Right renal pelvis (tissue), 4 donors: ENCODE data around the gene BTBD9. TPM values are rescaled to one million over a fixed set of nuclear protein-coding genes. Genes with fewer than 3 reads are reported as not detected.
"Not testable (repeated sequence)": the region's sequence is repeated elsewhere in the genome, so short reads cannot be mapped to it uniquely, and the experiment has no call there.

ENCODE experiments used
- DNase-seq, 4 donors: peaks; one replicate each; pipeline ENCODE4 v3.0.0-alpha.2; 2013; ENCODE audit warnings: low read depth in 4 of 4, low spot score in 3 of 4, missing footprints in 1 of 4
- polyA plus RNA-seq, 4 donors: library from polyadenylated mRNA; unstranded; fragments of 120-200 nt; gene quantifications; one replicate each; pipeline ENCODE4 v1.2.1, GENCODE V29; 2013; ENCODE audit not compliant: insufficient read length in 4 of 4

The BTBD9 gene
- polyA plus RNA-seq, 4 donors, result 11.9 to 15.6 (median 13.8) TPM

DNA sequence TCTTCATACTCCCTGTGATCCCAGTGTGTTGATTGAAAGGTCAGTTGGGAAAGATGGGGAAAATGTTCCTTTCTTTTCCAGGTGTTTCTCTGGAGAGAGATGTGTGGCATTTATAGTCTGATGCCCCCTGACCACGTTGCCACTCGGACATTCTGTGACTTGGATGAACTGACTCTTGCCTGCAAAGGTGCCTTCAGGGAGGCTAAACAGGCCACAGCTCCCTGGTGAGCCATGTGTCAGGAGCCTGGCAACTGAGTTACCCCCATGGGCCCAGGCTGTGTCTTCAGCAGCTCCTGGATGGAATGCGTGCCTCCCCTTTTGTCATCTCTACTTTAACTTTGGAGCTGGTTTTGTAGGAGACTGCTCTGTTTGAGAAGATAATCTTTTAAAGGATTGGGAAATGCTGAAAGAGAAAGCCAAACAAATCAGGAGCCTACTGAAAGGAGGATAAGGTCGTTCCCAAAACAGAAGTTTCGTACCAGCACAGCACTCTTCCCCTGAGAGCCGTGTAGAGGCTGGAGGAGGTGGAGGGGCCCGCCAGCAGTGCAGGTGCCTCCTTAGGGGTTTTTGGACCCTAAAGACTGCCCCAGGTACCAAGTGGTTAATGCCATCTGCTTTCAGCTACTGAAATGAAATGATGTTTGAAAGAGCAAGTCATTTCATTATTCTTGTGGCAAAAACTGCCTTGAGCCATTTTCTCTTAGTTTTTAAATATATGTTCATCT, 497.4 kb downstream of the BTBD9 start:
- DNase-seq, result no peak

DNA sequence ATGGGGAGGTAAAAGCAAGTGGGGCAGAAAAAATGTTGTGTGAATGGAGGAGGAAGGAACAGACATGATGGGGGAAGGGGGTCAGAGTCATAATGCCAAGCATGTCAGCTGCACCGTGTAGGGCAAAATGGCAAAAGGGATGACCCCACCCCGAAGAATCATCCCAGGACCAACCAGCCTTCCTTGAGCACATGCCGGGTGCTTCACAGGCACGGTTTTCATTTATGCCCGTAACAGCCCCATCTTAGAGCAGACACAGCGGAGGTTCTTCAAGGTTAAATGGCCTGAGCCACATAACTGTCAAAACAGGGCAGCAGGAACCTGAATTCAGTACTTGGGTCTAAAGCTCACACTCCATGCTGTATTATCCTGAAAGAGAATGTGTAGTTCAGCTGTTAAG, 498.0 kb downstream of the BTBD9 start:
- no peak for DNase-seq

DNA sequence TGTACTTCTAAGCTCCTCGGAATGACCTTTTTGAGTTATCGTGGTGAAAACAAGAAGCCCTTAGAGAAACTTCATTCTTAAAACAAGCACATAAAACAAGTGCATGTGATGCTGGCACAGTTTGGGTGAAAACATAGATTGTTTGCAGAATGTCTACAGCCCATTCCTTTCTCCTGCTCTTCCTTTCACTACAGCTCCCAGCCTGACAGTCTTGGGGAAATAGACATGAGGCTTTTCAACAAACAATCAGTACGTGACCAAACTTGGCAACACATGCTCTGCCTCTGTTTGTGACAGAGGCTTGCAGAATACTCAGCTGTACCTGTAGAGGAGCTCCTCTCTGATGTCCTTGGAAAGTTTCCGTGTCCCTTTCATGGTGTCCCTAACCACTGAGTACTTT, 498.6 kb downstream of the BTBD9 start:
- DNase-seq, result no peak

DNA sequence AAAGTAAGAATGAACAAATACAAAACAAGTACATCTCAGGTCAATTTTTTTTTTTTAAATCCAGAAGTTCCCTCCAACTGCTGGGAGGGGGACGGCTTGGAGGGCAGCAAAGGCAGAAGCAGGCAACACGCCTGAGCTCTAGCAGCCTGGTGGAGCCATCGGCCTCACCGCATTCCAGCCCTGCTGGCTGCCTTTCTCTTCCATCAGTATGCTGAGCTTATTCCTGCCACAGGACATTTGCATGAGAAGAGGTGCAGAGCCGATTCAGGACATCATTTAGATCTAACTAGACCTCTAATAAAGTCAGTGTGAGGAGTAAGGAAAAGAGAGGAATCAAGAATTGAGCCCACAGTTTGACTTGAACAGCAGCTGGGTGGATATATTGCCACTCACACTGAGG, 501.4 kb downstream of the BTBD9 start:
- DNase-seq, result no peak

DNA sequence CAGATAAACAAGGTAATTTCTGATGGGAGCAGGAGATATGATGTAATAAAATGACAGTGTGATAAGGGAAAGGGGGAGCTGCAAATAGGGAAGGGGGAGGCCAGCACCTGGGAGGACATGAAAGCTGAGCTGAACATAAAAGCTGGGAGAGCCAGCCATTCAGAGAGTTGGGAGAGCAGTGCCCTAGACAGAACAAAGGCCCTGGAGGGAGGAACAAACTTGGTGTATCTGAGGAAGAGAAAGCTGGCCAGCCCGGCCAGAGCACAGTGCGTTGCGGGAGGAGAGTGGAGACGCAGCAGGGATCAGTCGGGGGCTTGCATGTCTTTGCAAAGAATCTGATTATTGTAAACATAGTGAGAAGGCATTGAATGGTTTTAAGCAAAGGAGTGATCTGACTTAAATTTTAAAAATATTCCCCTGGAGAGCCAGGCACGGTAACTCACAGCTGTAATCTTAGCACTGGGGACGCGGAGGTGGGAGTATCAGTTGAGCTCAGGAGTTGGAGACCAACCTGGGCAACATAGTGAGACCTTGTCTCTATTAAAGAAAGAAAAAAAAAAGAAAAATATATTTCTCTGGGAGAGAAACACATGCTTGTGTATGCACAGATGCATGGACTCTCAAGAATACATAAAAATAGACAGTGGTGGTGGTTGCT, 502.0 kb downstream of the BTBD9 start:
- DNase-seq, result no peak

DNA sequence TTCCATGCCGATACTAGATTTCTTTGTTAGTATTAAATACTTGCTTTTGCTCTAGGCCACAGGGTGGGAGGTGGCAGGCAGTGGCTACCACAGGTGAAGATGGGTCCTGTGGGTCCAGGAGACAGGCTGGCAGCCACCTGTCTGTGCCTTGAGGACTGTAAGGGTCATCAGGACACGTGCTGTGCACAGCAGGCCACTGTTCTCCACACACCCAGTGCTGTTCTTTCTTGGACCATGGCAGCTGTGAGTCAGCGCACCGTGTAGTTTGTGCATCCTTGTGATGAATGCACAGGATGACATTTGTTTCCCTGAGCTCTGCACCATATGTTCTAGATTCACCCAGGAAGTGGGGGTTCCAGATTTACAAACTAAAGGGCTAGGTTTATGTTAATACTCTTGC, 503.2 kb downstream of the BTBD9 start:
- DNase-seq, result no peak

DNA sequence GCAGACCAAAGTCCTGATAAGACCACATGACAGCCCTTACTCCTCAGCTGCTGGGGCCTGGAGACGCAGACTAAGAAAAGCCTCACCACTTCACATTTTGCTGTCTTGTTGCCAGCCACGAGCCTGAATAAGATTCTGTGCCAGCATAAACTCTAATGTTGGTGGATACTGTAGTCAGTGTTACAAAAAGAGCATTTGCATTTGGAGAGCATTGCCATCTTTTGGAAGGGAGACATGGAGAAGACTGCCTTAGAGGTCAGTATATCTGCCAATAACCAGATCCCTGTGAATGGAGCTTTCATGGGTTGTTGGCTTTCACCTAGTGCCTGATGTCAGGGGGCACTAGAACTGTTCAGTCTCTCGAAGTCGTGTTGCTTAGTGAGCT, 505.0 kb downstream of the BTBD9 start:
- no peak for DNase-seq

DNA sequence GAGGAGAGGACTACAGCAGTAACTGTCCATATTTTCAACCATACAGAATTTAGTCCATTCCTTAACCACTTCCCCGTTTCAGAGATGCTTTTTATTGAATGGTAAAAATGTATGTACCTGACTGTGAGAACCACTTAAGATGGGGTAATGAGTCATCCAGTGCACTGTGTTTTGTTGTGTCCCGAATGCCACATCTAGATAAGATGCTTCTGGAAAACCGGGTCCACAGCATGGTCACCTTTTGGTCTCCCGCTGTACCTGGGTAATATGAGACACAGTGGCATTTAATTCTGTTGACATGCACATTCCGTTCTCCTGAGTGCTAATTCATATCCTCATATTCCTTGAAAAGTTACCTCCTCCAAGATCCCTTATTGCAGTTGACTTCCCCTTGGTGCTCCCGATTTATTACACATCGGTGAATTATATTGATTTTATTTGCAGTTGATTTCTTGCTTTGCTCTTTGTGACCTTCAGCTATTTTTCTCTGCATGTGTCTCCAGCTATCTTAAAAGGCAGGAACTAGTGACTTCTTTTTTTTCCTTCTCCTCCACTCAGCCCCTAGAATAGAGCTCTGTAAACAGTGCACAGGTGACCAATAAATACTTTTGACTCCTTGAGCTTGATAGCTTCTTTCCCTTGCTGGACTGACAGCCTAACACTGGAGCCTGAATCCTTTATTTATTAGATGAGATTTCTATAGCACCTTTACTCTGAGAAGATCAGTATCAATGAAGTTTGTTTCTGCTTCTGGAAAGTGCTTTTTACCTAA, 505.6 kb downstream of the BTBD9 start:
- DNase-seq, result no peak

DNA sequence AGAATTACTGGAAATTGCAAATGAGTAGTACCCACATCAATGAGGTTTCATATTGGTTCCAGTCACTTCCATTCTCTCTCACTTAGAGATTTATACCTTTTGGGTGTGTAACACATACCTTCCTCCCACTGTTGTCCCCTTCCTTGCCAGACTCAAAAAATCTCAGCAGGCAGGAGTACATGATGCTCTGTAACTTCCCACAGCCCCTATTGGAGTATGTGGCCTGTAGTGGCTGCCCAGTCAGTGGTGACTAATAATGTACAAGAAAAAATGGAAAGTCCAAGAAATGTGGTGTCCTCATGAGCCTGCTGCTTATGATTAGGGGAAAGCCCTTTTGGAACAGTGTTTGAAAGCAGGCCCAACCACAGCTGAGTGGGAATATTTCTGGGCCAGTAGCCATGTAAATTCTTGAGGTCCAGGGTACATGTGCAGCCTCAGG, 508.2 kb downstream of the BTBD9 start:
- DNase-seq, result no peak

DNA sequence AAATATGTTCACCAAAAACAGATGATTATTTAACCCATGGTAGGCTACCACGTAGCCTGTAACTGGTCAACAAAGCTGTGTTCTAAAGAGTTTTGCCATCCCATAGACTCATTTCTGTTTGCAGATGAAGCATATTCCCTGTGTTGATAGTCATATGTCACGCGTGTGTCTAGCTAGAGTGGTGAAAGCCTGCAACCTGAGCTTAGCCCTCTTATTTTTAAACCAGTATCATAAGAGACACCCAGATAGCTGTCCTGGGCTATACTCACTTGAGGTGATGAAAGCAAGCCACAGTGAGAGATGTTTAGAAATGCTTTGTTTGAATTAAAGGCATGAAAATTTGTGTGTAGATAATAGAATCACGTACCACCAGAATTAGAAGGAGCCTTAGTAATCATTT, 512.4 kb downstream of the BTBD9 start:
- DNase-seq, result no peak

DNA sequence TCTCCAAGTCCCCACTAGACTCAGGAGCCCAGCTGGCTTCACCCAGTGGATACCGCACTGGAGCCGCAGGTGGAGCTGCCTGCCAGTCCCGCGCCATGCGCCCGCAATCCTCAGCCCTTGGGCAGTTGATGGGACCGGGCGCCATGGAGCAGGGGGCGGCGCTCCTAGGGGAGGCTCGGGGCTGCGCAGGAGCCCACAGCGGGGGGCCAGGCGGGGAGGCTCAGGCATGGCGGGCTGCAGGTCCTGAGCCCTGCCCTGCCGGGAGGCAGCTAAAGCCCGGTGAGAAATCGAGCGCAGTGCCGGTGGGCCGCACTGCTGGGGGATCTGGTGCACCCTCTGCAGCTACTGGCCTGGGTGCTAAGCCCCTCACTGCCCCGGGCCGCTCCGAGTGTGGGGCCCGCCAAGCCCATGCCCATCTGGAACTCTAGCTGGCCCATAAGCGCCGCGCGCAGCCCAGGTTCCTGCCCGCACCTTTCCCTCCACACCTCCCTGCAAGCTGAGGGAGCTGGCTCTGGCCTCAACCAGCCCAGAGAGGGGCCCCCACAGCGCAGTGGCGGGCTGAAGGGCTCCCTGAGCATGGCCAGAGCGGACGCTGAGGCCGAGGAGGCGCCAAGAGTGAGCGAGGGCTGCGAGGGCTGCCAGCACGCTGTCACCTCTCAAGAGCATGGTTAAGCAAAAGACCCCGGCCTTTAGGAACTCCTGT, 515.4 kb downstream of the BTBD9 start:
- not testable (repeated sequence) for DNase-seq

DNA sequence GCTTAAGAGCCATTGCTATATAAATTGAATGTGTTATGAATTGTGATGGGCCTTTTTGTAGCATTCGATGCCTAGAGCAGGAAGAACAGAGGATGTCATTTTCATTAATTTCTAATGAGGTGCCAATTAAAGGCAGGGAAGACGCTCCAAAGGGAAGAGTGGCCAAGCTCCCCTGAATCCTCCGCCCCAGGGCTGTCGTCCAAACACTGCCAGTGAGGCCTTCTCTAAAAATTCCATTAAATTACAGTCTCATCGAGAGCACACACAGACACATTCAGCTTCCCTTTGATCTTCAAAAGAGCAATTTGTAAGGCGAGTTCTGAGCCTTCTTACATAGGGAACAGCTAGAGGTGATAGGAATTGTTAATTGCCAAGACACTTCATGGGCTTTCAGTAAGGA, 520.2 kb downstream of the BTBD9 start:
- DNase-seq, result no peak

DNA sequence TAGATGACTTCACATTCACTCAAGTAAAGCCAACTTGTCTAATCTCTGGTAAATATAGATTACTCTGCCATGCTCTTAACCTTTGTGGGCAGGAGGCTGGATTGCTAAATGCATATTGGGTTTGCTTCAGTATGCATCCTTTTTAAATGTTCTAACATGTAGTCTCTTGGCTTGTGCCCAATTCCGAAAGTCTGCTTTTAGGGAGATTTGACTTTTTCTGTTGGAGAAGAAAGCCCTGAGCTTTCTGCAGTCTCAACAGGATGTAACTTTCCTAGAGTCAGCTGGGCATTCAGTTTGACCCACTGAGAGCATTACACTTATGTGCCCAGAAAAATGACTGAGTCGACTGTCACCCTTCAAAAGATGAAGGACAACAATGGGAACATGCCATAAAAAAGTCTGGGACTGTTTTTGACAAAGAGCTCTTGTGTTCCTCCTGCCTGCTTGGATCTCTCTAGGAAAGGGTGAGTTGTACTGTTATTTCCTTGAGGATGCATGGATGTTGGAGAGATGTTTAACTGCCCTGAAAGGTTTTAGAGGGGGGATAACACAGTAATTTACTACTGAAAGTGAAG, 520.9 kb downstream of the BTBD9 start:
- no peak for DNase-seq

Other genes starting within 250 kb of the BTBD9 start
- gene GLO1, start 63.2 kb upstream of the BTBD9 start, polyA plus RNA-seq, result 100 to 1,000 TPM; 145 to 188 (median 179) TPM
- gene DNAH8, start 75.4 kb upstream of the BTBD9 start, polyA plus RNA-seq, result under 1 TPM; 0.17 to 0.49 (median 0.26) TPM